Inferior parietal cortex (tissue), 1 donor: ENCODE data around the gene PLEKHG4B.
"Not testable (repeated sequence)": the region's sequence is repeated elsewhere in the genome, so short reads cannot be mapped to it uniquely, and the experiment has no call there.

Experiments used
- DNase-seq: peaks from one replicate; pipeline ENCODE4 v3.0.0-alpha.2; 2016; ENCODE audit errors: extremely low spot score

PLEKHG4B gene

GRCh38 chr5:94113-94892 is 2.3 kb downstream of the PLEKHG4B start:
- no peak for DNase-seq

GRCh38 chr5:95241-95980 is 3.4 kb downstream of the PLEKHG4B start:
- no peak for DNase-seq

GRCh38 chr5:96976-97660 is 5.2 kb downstream of the PLEKHG4B start:
- DNase-seq, result no peak

- DNase-seq, result no peak
Observed at GRCh38 chr5:99815-100214, 7.8 kb downstream of the PLEKHG4B start.

- no peak for DNase-seq
Observed at GRCh38 chr5:102411-103043, 10.6 kb downstream of the PLEKHG4B start.

GRCh38 chr5:104106-104505 is 12.1 kb downstream of the PLEKHG4B start:
- DNase-seq, result not testable (repeated sequence)

- DNase-seq, result no peak
Observed at GRCh38 chr5:104778-105296, 12.9 kb downstream of the PLEKHG4B start.

- no peak for DNase-seq
Observed at GRCh38 chr5:105504-106070, 13.6 kb downstream of the PLEKHG4B start.

GRCh38 chr5:106587-106986 is 14.6 kb downstream of the PLEKHG4B start:
- no peak for DNase-seq

GRCh38 chr5:107526-107925 is 15.6 kb downstream of the PLEKHG4B start:
- no peak for DNase-seq

- no peak for DNase-seq
Observed at GRCh38 chr5:109826-110225, 17.9 kb downstream of the PLEKHG4B start.

- DNase-seq, result no peak
Observed at GRCh38 chr5:110270-110888, 18.4 kb downstream of the PLEKHG4B start.

- DNase-seq, result no peak
Observed at GRCh38 chr5:111171-111570, 19.2 kb downstream of the PLEKHG4B start.

GRCh38 chr5:119486-120097 is 27.6 kb downstream of the PLEKHG4B start:
- DNase-seq, result no peak

GRCh38 chr5:121432-121831 is 29.5 kb downstream of the PLEKHG4B start:
- DNase-seq, result no peak

- no peak for DNase-seq
Observed at GRCh38 chr5:125815-126214, 33.8 kb downstream of the PLEKHG4B start.

- DNase-seq, result no peak
Observed at GRCh38 chr5:126806-127205, 34.8 kb downstream of the PLEKHG4B start.

- no peak for DNase-seq
Observed at GRCh38 chr5:127886-128285, 35.9 kb downstream of the PLEKHG4B start.

- DNase-seq, result no peak
Observed at GRCh38 chr5:128446-128845, 36.5 kb downstream of the PLEKHG4B start.

- DNase-seq, result no peak
Observed at GRCh38 chr5:129148-129547, 37.2 kb downstream of the PLEKHG4B start.

- no peak for DNase-seq
Observed at GRCh38 chr5:129820-130219, 37.9 kb downstream of the PLEKHG4B start.
